ENCODE results near the gene MARVELD3.

The MARVELD3 gene

GRCh38 chr16:71622088-71622487 lies 3.9 kb upstream of the MARVELD3 start:
- DNase-seq (ENCODE audit: low read depth): no peak

GRCh38 chr16:71623597-71623996 lies 2.4 kb upstream of the MARVELD3 start:
- DNase-seq (ENCODE audit: low read depth): no peak

DNA sequence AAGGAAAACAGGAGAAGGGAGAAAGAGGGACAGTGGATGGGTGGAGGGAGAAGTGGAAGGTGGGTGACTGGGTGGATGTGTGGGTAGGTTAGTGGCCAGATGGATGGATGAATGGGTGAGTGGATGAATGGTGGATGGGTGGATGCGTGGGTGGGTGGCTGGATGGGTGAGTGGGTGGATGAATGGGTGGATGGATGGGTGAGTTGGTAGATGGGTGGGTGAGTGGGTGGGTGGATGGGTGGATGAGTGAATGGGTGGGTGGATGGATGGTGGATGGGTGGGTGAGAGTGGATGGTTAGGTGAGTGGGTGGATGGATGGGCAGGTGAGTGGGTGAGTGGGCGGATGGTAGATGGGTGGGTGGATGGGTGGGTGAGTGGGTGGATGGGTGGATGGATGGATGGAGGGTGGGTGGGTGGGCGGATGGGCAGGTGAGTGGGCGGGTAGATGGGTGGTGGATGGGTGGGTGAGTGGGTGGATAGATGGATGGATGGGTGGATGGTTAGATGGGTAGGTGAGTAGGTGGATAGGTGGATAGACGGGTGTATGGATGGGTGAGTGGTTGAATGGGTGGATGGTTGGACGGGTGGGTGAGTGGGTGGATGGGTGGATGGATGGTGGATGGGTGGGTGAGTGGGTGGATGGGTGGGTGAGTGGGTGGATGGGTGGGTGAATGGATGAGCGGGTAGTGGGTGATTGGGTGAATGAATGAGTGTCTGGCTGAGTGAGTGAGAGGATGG lies 702 bp upstream of the MARVELD3 start:
- no peak for DNase-seq (ENCODE audit: low read depth)

DNA sequence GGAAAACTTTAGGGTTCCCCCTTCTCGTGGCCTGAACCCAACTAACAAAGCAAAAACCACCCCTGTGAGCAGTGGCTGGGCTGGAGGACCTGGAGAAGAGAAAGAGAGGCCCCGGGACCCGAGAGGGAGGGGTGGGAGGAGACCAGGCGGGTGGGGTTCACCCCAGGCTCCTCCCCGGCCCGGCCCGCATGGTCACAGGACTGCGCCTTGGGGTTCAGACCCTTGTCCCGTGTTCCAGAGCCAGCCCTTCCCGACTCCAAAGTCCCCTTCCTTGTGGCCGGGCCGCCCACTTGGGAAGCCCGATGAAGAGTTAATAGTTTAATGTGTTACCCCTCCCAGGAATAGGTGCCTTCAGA lies 852 bp downstream of the MARVELD3 start:
- no peak for DNase-seq (ENCODE audit: low read depth)

- no peak for DNase-seq (ENCODE audit: low read depth)
Measured at GRCh38 chr16:71627731-71628181, 1.8 kb downstream of the MARVELD3 start.

DNA sequence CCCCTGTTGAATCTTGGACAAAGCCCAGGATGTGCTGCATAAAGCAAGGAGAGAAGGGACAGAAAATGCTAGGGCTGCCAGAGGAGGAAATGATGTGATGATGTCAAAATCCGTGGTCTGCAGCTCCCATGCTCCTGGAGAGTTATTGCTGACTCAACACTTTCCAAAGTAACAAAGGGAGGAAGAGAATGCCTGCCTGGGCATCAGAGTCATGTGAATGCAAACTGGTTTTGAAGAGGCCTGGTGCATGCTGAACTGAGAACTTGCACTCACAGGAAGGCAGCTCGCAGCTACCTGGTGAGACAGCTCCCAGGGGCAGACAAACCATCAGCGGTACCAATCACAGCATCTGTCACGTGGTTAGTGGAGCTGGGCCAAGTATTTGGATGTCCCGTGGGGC lies 2.8 kb downstream of the MARVELD3 start:
- DNase-seq (ENCODE audit: low read depth): no peak

- DNase-seq (ENCODE audit: low read depth): no peak
Measured at GRCh38 chr16:71629278-71630016, 3.5 kb downstream of the MARVELD3 start.

DNA sequence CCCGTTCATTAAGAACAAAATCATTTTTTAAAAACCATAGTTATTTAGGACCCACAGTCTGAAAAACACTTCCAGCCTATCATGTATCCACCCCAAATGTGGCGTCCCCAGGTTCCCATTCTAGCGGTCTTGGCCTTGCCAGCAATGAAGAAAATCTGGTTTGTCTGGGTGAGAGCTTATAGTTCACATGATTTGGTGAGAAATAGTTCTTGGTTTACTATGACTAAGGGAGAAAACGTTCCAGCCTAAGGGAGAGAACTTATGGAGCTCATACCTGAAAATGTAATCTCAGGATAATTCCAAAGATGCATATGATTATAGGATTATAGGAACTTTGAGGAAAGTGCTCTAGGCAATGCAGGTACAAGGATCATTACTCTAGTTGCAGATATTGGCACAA lies 4.8 kb downstream of the MARVELD3 start:
- DNase-seq (ENCODE audit: low read depth): no peak

DNA sequence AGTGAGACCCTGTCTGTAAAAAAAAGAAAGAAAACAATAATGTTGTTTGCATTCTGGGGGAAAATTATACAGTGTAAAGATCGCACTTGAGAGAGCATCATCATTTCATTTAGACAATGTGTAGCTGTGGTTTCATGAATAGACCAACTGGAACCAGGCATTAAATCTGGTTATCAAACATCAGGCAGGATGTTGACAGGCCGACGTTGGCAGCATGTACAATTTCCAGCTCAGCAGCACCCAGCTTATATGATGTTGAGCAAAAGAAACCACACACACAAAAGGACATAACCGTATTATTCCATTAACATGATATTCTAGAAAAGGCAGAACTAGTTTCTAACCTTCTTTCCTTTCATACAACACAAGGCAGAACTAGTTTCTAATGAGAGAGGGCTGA lies 5.8 kb downstream of the MARVELD3 start:
- DNase-seq (ENCODE audit: low read depth): no peak

GRCh38 chr16:71635632-71636031 lies 9.6 kb downstream of the MARVELD3 start:
- DNase-seq (ENCODE audit: low read depth): no peak

DNA sequence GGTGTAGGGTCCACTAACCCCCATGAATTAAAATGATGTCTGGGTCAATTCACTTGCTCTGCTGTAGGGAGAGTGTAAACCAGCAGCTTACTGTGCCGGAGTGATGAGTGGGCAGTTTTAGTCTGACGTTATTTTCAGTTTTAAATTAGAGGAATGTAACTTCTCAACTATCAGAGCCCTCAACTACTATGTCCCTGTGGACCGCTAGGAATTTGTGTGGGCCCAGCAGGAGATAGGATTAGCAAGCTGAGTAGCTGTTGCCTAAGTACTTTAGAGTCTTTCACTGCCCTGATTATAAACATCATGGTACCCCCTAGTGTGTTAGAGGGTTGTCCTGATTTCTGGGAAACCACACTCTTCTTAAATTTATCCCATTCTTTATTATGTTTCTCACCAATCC lies 11.4 kb downstream of the MARVELD3 start:
- DNase-seq (ENCODE audit: low read depth): no peak

DNA sequence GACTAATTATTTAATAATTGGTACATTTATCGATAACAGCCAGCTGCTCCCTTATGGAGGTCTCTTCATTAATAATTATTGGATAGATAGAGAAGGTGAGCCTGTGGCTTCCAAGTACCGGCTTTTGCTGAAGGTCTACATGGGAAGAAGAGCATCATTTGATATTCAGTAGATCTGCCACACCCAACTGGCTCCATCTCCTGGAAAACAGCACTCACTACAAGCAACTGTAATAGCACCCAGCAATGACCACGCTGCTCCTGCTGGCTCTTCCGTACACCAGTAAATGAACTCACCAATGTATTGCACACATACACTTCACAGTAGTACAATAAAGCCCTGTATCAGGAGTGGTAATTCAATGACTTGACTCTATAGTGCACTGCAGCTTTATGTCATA lies 19.5 kb downstream of the MARVELD3 start:
- no peak for DNase-seq (ENCODE audit: low read depth)

DNA sequence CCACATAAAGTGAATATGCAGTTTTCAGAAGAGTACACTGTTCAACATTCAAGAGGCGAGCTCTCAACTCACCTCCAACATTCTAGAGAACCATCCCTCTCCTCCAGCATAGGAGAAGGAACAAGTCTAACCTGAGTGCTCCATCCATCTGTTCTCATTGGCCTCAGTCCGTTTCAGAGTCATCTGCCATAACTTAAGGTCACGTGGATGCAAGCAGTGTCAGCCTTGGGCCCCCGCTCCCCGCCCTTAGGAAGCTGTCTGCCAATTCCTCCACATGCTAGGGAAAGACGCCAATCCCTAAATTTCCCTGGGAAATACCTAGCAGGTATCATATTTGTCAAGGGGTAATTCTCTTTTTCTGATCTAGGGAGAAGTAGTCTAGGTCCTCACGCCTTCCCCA lies 21.4 kb downstream of the MARVELD3 start:
- no peak for DNase-seq (ENCODE audit: low read depth)

GRCh38 chr16:71648162-71648561 lies 22.2 kb downstream of the MARVELD3 start:
- no peak for DNase-seq (ENCODE audit: low read depth)

DNA sequence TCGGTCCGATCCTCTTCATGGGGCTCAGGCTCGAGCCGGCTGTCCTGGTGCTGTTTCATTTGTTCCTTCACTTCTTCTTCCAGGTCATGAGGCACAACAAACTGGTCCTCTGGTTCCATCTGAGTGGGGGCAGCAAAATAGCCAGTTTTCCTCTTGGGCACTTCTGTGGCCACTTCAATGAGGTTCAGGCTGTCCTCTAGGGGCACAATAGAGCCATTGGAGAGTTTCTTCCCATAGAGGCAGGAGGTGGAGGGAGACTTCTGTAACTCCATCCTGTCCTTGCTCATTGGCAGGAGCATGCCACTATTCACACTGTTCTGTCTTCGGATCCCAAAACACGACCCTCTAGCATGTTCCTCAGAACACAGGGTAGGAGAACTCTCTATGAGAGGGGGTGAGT lies 22.9 kb downstream of the MARVELD3 start:
- no peak for DNase-seq (ENCODE audit: low read depth)

GRCh38 chr16:71649704-71650103 lies 23.7 kb downstream of the MARVELD3 start:
- no peak for DNase-seq (ENCODE audit: low read depth)

GRCh38 chr16:71658771-71659170 lies 32.8 kb downstream of the MARVELD3 start:
- DNase-seq (ENCODE audit: low read depth): no peak

- no peak for DNase-seq (ENCODE audit: low read depth)
Measured at GRCh38 chr16:71659471-71659870, 33.5 kb downstream of the MARVELD3 start.

DNA sequence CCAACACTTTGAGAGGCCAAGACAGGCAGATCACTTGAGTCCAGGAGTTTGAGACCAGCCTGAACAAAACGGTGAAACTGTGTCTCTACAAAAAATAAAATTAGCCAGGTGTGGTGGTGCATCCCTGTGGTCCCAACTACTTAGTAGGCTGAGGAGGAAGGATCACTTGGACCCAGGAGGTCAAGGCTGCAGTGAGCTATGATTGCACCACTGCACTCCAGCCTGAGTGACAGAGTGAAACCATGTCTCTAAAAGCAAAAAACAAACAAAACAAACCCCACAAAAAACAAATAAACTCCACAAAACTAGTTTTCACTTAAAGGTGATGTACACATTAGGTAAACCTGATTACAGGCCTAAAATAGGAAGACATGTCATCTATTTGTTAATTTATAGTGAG lies 40.3 kb downstream of the MARVELD3 start:
- DNase-seq (ENCODE audit: low read depth): no peak

- DNase-seq (ENCODE audit: low read depth): no peak
Measured at GRCh38 chr16:71666928-71667707, 41.1 kb downstream of the MARVELD3 start.

DNA sequence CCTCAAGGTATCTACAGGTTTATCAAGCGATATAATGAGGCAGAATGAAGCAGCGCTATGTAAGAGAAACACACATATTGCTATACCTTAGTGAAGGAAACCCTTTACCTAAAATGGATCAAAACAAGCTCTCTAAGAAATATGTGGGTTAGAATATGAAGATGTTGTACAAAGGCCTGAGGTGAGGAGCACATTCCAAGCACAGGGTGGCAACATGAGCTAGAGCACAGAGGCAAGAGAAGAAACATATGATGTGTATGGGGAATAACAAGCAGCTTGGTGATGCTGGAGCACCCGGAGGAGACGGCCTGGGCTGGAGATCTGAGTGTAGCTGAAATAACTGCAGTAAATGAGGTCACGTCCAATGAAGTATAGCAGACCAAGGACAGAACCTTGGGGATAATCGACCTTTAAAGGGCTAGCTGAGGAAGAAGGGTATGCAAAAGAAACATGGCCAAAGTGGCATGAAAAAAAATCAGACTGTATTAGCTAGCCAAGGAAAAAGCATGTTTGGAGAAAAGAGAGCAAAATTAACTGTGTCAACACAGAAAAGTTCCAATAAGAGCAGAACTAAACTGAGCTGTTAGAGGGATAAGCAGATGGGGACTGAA lies 44.0 kb downstream of the MARVELD3 start:
- DNase-seq (ENCODE audit: low read depth): no peak

DNA sequence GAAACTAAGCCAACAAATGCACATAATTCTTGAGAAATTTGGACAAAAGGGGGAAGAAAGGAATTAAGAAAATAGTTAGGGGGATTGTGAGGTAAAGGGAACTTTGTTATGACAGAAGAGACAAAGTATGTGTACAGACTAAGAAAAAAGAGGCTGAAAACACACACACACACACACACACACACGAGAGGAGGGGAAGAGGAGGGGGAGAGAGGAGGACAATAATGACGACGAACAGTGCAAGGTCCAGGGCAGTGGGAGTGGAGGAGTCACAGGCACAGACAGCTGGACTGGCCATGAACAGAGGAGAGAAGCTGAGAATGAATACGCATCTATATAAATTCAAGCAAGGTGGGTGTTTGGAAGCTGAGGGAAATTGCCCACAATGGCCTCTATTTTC lies 44.6 kb downstream of the MARVELD3 start:
- DNase-seq (ENCODE audit: low read depth): no peak

DNA sequence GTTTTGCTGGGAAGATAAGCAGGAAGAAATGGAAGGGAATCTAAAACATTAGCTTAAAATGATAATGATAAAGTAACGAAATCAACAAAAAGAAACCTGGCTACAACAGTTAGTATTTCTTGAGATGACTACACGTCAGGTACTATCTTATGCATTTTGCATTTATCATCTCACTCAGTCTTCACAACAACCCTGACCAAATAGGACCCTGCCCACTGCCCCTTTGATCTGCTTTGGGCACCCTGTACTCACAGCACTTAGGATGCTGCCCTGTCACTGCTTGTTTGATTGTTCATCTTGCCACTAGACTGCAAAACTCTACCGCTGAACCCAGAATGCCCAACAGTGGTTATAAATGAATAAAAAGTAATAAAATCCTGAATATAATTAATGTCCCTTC lies 45.2 kb downstream of the MARVELD3 start:
- DNase-seq (ENCODE audit: low read depth): no peak

Measured in activated T-cell treated with anti-CD3 and anti-CD28 coated beads for 24 hours (primary cell).